IMR-90 (cell line): ENCODE results near the gene ZNF544.

ENCODE experiments used
- BHLHE40 ChIP-seq: fragments of 150-350 bp; IDR thresholded peaks from 2 replicates; pipeline ENCODE4 v1.6.1; 2016; ENCODE audit warnings: mild to moderate bottlenecking, low read depth, low read length
- CEBPB ChIP-seq: IDR thresholded peaks from 2 replicates; pipeline ENCODE4 v1.6.1; 2012; ENCODE audit warnings: low read depth, low read length, improper control_type of control experiment
- FOS ChIP-seq: fragments of 150-350 bp; IDR thresholded peaks from 2 replicates; pipeline ENCODE4 v1.6.1; 2016; ENCODE audit warnings: low read depth, low read length
- MAFK ChIP-seq: IDR thresholded peaks from 2 replicates; pipeline ENCODE4 v1.6.1; 2012; ENCODE audit warnings: low read depth, low read length, improper control_type of control experiment
- MAZ ChIP-seq: IDR thresholded peaks from 2 replicates; pipeline ENCODE4 v1.6.1; 2012; ENCODE audit warnings: low read depth, mild to moderate bottlenecking, low read length, improper control_type of control experiment, moderate library complexity, borderline replicate concordance
- NFE2L2 ChIP-seq: fragments of 150-350 bp; IDR thresholded peaks from 2 replicates; pipeline ENCODE4 v1.6.1; 2016; ENCODE audit warnings: low read depth, mild to moderate bottlenecking, low read length
- POLR2A ChIP-seq: IDR thresholded peaks from 2 replicates; pipeline ENCODE4 v1.6.1; 2012; ENCODE audit warnings: mild to moderate bottlenecking, low read depth, low read length
- RAD21 ChIP-seq: IDR thresholded peaks from 2 replicates; pipeline ENCODE4 v1.6.1; 2012; ENCODE audit warnings: low read length, improper control_type of control experiment
- SMC3 ChIP-seq: fragments of 150-350 bp; IDR thresholded peaks from 2 replicates; pipeline ENCODE4 v1.6.1; 2016; ENCODE audit warnings: low read depth, mild to moderate bottlenecking, antibody characterized with exemption, low read length, moderate library complexity
- TF ChIP-seq, protein P1 (sequence below): conservative IDR thresholded peaks from 2 replicates; pipeline ENCODE4 v1.5.1; 2012; ENCODE audit warnings: mild to moderate bottlenecking, low read depth, low read length, improper control_type of control experiment

DNA sequence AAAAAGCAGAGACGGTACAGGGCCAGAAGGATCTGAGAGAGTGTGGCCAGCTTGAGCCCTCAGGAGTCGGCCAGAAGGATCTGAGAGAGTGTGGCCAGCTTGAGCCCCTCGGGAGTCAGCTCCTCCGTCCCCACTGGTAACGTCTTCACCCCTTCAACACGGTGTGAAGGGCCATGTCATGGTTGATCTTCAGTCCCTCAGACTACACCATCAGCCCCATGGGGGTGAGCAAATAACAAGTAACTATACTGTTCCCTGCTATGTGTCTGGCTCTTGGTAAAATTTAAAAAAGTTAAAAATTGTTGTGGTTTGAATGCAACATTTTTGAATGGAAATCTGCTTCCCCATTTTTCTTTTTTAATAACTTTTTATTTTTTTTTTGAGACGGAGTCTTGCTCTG, 48.5 kb downstream of the ZNF544 start:
- TF ChIP-seq POLR2A (no peak), FOS (no peak), RAD21 (no peak), MAZ (no peak), CEBPB (no peak), MAFK (no peak), BHLHE40 (no peak), NFE2L2 (no peak), SMC3 (no peak)
- TF ChIP-seq, protein P1, sequence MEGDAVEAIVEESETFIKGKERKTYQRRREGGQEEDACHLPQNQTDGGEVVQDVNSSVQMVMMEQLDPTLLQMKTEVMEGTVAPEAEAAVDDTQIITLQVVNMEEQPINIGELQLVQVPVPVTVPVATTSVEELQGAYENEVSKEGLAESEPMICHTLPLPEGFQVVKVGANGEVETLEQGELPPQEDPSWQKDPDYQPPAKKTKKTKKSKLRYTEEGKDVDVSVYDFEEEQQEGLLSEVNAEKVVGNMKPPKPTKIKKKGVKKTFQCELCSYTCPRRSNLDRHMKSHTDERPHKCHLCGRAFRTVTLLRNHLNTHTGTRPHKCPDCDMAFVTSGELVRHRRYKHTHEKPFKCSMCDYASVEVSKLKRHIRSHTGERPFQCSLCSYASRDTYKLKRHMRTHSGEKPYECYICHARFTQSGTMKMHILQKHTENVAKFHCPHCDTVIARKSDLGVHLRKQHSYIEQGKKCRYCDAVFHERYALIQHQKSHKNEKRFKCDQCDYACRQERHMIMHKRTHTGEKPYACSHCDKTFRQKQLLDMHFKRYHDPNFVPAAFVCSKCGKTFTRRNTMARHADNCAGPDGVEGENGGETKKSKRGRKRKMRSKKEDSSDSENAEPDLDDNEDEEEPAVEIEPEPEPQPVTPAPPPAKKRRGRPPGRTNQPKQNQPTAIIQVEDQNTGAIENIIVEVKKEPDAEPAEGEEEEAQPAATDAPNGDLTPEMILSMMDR = no peak
